Camera-type eye (tissue), 1 donor: ENCODE results near the gene IL36G. TPM values are rescaled to one million over a fixed set of nuclear protein-coding genes. Genes with fewer than 3 reads are reported as not detected.

Experiments
- total RNA-seq: library from RNA; depleted of rRNA; stranded (reverse); fragments of >200 nt; gene quantifications from one replicate; pipeline ENCODE4 v1.2.3, GENCODE V29; 2014

IL36G gene
- total RNA-seq = not detected

GRCh38 chr2:112977559-112978056 lies at the start of gene IL36G:
IL36G (plus strand) TSS chr2:112978006; CDS start chr2:112978639, 633 bp downstream.

GRCh38 chr2:113005030-113005509 lies 27.3 kb downstream of the IL36G start, which contains the start of gene IL36A:
IL36A (plus strand) TSS chr2:113005459; CDS start chr2:113005872, 413 bp downstream.

Other genes starting within 250 kb of the IL36G start
- gene CKAP2L, start 213.4 kb upstream of the IL36G start, total RNA-seq = 8.0 TPM
- gene IL1A, start 193.5 kb upstream of the IL36G start, total RNA-seq = not detected
- 1.6 TPM for gene IL1B, start 141.2 kb upstream of the IL36G start, total RNA-seq
- gene IL37, start 66.8 kb upstream of the IL36G start, total RNA-seq = not detected
- gene IL36A, start 27.5 kb downstream of the IL36G start, total RNA-seq = not detected
- gene IL36B, start 74.9 kb downstream of the IL36G start, total RNA-seq = not detected
- 0.22 TPM for gene IL36RN, start 81.2 kb downstream of the IL36G start, total RNA-seq
- gene IL1F10, start 90.0 kb downstream of the IL36G start, total RNA-seq = not detected
- gene IL1RN, start 149.6 kb downstream of the IL36G start, total RNA-seq = 10.3 TPM
- gene PSD4, start 196.0 kb downstream of the IL36G start, total RNA-seq = 20.5 TPM